Measurements from ENCODE around the gene IFT80. TPM values are rescaled to one million over a fixed set of nuclear protein-coding genes. Genes with fewer than 3 reads are reported as not detected.

IFT80 gene
- total and polyA plus RNA-seq, 4 experiments from 2014 or later, result 4.1 to 38.8 (median 19.6) TPM

DNA sequence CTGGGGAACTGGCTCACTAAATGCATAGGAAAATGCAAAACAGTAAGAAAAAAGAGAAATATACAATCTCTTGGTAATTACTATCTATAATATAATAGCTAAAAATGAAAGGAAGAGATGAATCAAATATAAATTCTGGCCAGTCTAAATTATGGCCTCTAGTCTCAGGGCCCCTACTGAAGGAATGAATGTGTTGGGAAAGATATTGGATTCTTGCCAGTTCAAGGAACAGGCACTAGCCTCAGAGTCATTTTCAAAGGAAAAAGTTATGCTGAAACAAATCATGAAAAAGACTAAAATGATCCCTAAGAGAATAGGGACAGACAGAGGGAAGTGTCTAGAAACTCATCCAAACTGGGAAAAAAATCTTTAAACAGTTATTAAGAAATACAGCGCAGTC, 111.4 kb downstream of the IFT80 start:
- intact Hi-C loops (cut with micrococcal nuclease), result no loop called here
- no peak for DNase-seq
- no peaks in the 10 kb centered on the region for H3K27me3 ChIP-seq (ENCODE audit: insufficient read depth, low read length)
- no peaks in the 10 kb centered on the region for H3K36me3 ChIP-seq (ENCODE audit: insufficient read depth, low read length)
- no peak overlapping the region for H3K4me3 ChIP-seq (ENCODE audit: low read length in 2 of 2)
- H3K4me1 Mint-ChIP-seq, result peaks cover 0 to 1% (median 0%) of the 10 kb centered on the region in 4 donors
- CTCF ChIA-PET (ENCODE audit: partially characterized antibody), result interaction anchor here (1.0 kb wide), 1 partner anchor 122 kb away, joined by 3 read pairs; no protein-coding TSS in a partner anchor
- H3K4me3 Mint-ChIP-seq, result no peak overlapping the region
- peaks cover 10 to 37% of the 10 kb centered on the region in 2 donors for H3K36me3 Mint-ChIP-seq
- no peaks in the 10 kb centered on the region for H3K4me1 ChIP-seq (ENCODE audit: insufficient read depth, low read length)
- H3K27ac Mint-ChIP-seq, result no peak overlapping the region
- H3K27me3 Mint-ChIP-seq, result no peaks in the 10 kb centered on the region
- POLR2A ChIA-PET (ENCODE audit: partially characterized antibody), result no interaction called here
- H3K27ac ChIP-seq (ENCODE audit: low read depth, low read length), result no peak overlapping the region
- no peaks in the 10 kb centered on the region for H3K9me3 Mint-ChIP-seq
- no peaks in the 10 kb centered on the region for H3K9me3 ChIP-seq (ENCODE audit: control insufficient read depth in 1 of 2, low read length in 2 of 2)

DNA sequence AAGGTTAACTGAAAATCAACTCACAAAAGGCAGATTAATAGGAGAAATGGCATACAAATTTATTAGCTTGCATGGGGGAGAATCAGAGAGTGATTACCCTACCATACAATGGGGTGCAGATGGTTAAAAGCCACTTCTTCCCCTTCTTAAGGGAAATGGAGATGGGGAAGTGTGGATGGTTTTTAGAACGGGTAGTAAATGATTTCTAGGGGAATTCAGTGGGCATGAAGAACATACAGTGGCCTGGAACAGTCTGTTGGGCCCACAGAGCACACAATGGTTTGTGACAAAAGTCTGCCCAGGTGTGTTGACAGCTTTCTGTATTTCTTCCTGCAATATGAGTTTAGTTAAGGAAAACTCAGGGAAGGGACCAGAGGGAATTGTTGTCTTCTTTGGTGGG, 112.8 kb downstream of the IFT80 start:
- no peaks in the 10 kb centered on the region for H3K9me3 Mint-ChIP-seq
- H3K9me3 ChIP-seq (ENCODE audit: control insufficient read depth in 1 of 2, low read length in 2 of 2), result no peaks in the 10 kb centered on the region
- H3K27me3 Mint-ChIP-seq, result no peaks in the 10 kb centered on the region
- ChIA-PET POLR2A (ENCODE audit: partially characterized antibody) (no interaction called here), CTCF (ENCODE audit: partially characterized antibody) (no interaction called here)
- H3K36me3 Mint-ChIP-seq, result peaks cover 8 to 32% of the 10 kb centered on the region in 2 donors
- intact Hi-C loops (cut with micrococcal nuclease), result no loop called here
- no peaks in the 10 kb centered on the region for H3K27me3 ChIP-seq (ENCODE audit: insufficient read depth, low read length)
- no peak overlapping the region for H3K27ac ChIP-seq (ENCODE audit: low read depth, low read length)
- no peak overlapping the region for H3K27ac Mint-ChIP-seq
- no peaks in the 10 kb centered on the region for H3K4me1 ChIP-seq (ENCODE audit: insufficient read depth, low read length)
- H3K36me3 ChIP-seq (ENCODE audit: insufficient read depth, low read length), result no peaks in the 10 kb centered on the region
- no peak overlapping the region for H3K4me3 ChIP-seq (ENCODE audit: low read length in 2 of 2)
- H3K4me1 Mint-ChIP-seq, result no peaks in the 10 kb centered on the region
- no peak overlapping the region for H3K4me3 Mint-ChIP-seq
- no peak for DNase-seq

DNA sequence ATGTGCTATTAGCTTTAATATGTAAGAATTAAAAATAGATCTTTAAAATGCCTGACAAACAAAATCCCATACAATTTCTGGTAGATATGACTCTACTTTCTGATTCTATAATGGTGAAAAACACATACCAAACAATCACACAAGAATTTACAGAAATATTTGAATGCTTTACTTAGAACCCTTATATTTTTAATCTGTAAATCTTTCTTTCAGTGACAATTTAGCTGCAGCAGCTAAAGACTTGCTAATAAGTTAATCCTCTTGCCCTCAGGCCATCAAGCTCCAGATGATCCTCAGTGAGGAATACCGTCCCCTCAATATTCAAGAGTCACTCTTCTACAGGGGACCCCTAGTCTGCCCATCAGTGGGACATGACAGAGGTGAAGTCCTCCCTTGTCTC, 118.2 kb downstream of the IFT80 start:
- Histone ChIP-seq H3K27ac (ENCODE audit: low read depth, low read length) (no peak overlapping the region), H3K27me3 (ENCODE audit: insufficient read depth, low read length) (no peaks in the 10 kb centered on the region), H3K4me3 (ENCODE audit: low read length in 2 of 2) (no peak overlapping the region), H3K9me3 (ENCODE audit: control insufficient read depth in 1 of 2, low read length in 2 of 2) (no peaks in the 10 kb centered on the region), H3K4me1 (ENCODE audit: insufficient read depth, low read length) (no peaks in the 10 kb centered on the region), H3K36me3 (ENCODE audit: insufficient read depth, low read length) (peaks cover 3% of the 10 kb centered on the region)
- DNase-seq, result no peak
- no peaks in the 10 kb centered on the region for H3K27me3 Mint-ChIP-seq
- no peaks in the 10 kb centered on the region for H3K4me1 Mint-ChIP-seq
- no peaks in the 10 kb centered on the region for H3K9me3 Mint-ChIP-seq
- ChIA-PET POLR2A (ENCODE audit: partially characterized antibody) (no interaction called here), CTCF (ENCODE audit: partially characterized antibody) (no interaction called here)
- H3K27ac Mint-ChIP-seq, result no peak overlapping the region
- peaks cover 24 to 33% of the 10 kb centered on the region in 2 donors for H3K36me3 Mint-ChIP-seq
- intact Hi-C loops (cut with micrococcal nuclease), result no loop called here
- no peak overlapping the region for H3K4me3 Mint-ChIP-seq

DNA sequence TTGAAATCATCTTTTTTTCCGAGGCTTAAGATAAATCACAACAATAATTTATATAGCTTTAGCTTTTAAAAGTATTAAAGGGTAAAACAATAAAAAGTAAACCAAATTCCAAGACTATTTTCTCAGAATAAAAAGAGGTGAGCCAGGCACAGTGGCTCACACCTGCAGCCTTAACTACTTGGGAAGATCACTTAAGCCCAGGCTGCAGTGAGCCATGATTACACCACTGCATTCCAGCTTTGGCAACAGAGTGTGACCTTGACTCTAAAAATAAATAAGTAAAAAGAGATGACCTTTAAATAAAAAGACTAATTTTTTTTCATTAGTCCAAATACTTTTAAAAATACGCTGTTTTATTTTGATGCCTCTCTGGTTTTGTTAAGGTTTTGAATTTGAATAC, 119.4 kb downstream of the IFT80 start:
- Mint-ChIP-seq H3K36me3 (peaks cover 28 to 40% of the 10 kb centered on the region in 2 donors), H3K4me3 (no peak overlapping the region), H3K9me3 (no peaks in the 10 kb centered on the region), H3K4me1 (no peaks in the 10 kb centered on the region), H3K27me3 (no peaks in the 10 kb centered on the region), H3K27ac (no peak overlapping the region)
- Histone ChIP-seq H3K4me1 (ENCODE audit: insufficient read depth, low read length) (no peaks in the 10 kb centered on the region), H3K9me3 (ENCODE audit: control insufficient read depth in 1 of 2, low read length in 2 of 2) (no peaks in the 10 kb centered on the region), H3K27me3 (ENCODE audit: insufficient read depth, low read length) (no peaks in the 10 kb centered on the region), H3K36me3 (ENCODE audit: insufficient read depth, low read length) (peaks cover 3% of the 10 kb centered on the region), H3K27ac (ENCODE audit: low read depth, low read length) (no peak overlapping the region), H3K4me3 (ENCODE audit: low read length in 2 of 2) (no peak overlapping the region)
- ChIA-PET POLR2A (ENCODE audit: partially characterized antibody) (no interaction called here), CTCF (ENCODE audit: partially characterized antibody) (no interaction called here)
- no peak for DNase-seq
- intact Hi-C loops (cut with micrococcal nuclease), result no loop called here

DNA sequence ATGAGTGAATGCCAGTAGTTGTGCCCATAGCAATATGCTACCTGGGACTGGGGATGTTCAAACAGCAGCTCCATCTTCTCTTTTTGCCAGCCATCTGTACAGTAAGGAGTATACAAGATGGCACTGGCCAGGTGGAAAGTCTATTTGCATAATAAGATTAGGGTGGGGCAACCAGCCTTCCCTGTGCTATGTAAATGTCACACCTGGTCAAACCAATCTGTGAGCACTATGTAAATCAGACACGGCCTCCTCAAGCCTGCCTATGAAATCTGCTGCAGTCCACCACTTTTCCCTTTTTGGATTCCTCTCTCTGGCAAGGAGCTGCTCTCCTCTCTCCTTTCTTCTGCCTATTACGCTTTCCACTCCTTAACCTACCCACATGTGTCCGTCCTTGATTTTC, 120.8 kb downstream of the IFT80 start:
- no peak overlapping the region for H3K4me3 ChIP-seq (ENCODE audit: low read length in 2 of 2)
- H3K27me3 ChIP-seq (ENCODE audit: insufficient read depth, low read length), result no peaks in the 10 kb centered on the region
- DNase-seq, result no peak
- Mint-ChIP-seq H3K4me1 (no peaks in the 10 kb centered on the region), H3K9me3 (no peaks in the 10 kb centered on the region), H3K4me3 (peak overlapping the region in 1 of 8 donors; percentile 39), H3K27me3 (no peaks in the 10 kb centered on the region), H3K36me3 (peaks cover 39 to 54% of the 10 kb centered on the region in 2 donors), H3K27ac (no peak overlapping the region)
- CTCF ChIA-PET (ENCODE audit: partially characterized antibody), result no interaction called here
- no peaks in the 10 kb centered on the region for H3K9me3 ChIP-seq (ENCODE audit: control insufficient read depth in 1 of 2, low read length in 2 of 2)
- peaks cover 3% of the 10 kb centered on the region for H3K36me3 ChIP-seq (ENCODE audit: insufficient read depth, low read length)
- no peak overlapping the region for H3K27ac ChIP-seq (ENCODE audit: low read depth, low read length)
- intact Hi-C loops (cut with micrococcal nuclease), result no loop called here
- H3K4me1 ChIP-seq (ENCODE audit: insufficient read depth, low read length), result no peaks in the 10 kb centered on the region
- POLR2A ChIA-PET (ENCODE audit: partially characterized antibody), result no interaction called here

DNA sequence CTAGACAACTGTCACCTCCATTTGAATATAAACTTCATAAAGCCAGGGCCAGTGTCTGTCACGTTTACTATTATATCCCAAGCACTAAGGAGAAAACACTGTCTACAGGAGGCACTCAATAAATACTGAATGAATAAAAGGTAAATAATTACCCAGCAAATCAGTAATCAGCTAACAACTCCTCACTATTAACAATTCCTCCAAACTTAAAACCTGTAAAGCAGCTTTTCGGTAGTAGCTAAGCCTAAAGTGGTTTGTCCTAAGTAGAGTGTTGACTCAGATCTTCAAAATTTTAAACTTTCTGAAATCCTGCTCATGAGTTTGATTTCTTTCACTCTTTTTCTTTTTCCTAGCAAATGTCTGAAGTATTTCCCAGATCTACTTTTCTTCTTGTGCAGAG, 133.9 kb downstream of the IFT80 start:
- Histone ChIP-seq H3K36me3 (ENCODE audit: insufficient read depth, low read length) (no peaks in the 10 kb centered on the region), H3K4me3 (ENCODE audit: low read length in 2 of 2) (no peak overlapping the region), H3K4me1 (ENCODE audit: insufficient read depth, low read length) (no peaks in the 10 kb centered on the region), H3K9me3 (ENCODE audit: control insufficient read depth in 1 of 2, low read length in 2 of 2) (no peaks in the 10 kb centered on the region), H3K27ac (ENCODE audit: low read depth, low read length) (no peak overlapping the region), H3K27me3 (ENCODE audit: insufficient read depth, low read length) (no peaks in the 10 kb centered on the region)
- intact Hi-C loops (cut with micrococcal nuclease), result no loop called here
- no peaks in the 10 kb centered on the region for H3K27me3 Mint-ChIP-seq
- peaks cover 20 to 24% of the 10 kb centered on the region in 2 donors for H3K36me3 Mint-ChIP-seq
- H3K9me3 Mint-ChIP-seq, result no peaks in the 10 kb centered on the region
- H3K4me1 Mint-ChIP-seq, result peaks cover 0 to 7% (median 4%) of the 10 kb centered on the region in 4 donors
- CTCF ChIA-PET (ENCODE audit: partially characterized antibody), result no interaction called here
- no peak overlapping the region for H3K27ac Mint-ChIP-seq
- POLR2A ChIA-PET (ENCODE audit: partially characterized antibody), result no interaction called here
- DNase-seq, result no peak
- no peak overlapping the region for H3K4me3 Mint-ChIP-seq

DNA sequence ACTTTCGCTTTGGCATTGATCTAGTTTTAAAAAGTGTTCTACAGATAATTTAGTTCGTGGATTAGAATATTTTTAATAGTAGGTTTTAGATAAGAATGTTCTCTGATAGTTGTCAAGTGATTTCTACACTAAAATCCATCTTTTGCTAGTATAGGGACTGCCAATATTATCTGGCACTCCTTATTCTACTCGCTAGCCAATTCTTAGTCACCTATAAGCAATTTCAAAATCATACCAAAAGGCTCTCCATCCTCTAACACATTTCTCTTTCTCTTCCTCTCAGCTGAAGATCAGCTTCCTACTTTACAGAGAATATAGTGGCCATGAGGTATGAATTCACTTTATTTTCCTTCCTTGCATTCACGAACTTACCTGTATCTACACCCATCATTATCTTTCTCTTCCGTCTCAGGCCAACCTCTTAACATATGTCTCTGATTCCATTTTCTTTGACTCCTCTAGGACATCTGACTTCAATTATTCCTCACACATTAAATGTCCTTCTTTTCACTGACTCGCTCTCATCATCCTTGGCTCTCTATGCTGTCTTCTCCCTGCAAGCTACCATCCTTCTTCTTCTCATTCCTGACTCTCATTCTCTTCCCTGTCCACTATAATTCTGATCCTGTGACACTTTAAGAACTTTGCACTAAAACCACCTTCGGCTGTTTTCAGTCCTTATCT, 138.3 kb downstream of the IFT80 start:
- Mint-ChIP-seq H3K4me1 (peaks cover 0 to 7% (median 4%) of the 10 kb centered on the region in 4 donors), H3K4me3 (no peak overlapping the region), H3K27ac (peak overlapping the region in 2 of 7 donors; percentile 35 to 53), H3K36me3 (peaks cover 13 to 15% of the 10 kb centered on the region in 2 donors), H3K27me3 (no peaks in the 10 kb centered on the region), H3K9me3 (no peaks in the 10 kb centered on the region)
- Histone ChIP-seq H3K4me3 (ENCODE audit: low read length in 2 of 2) (no peak overlapping the region), H3K4me1 (ENCODE audit: insufficient read depth, low read length) (no peaks in the 10 kb centered on the region), H3K9me3 (ENCODE audit: control insufficient read depth in 1 of 2, low read length in 2 of 2) (no peaks in the 10 kb centered on the region), H3K36me3 (ENCODE audit: insufficient read depth, low read length) (no peaks in the 10 kb centered on the region), H3K27me3 (ENCODE audit: insufficient read depth, low read length) (no peaks in the 10 kb centered on the region), H3K27ac (ENCODE audit: low read depth, low read length) (no peak overlapping the region)
- intact Hi-C loops (cut with micrococcal nuclease), result no loop called here
- DNase-seq, result no peak
- POLR2A ChIA-PET (ENCODE audit: partially characterized antibody), result no interaction called here
- CTCF ChIA-PET (ENCODE audit: partially characterized antibody), result no interaction called here

DNA sequence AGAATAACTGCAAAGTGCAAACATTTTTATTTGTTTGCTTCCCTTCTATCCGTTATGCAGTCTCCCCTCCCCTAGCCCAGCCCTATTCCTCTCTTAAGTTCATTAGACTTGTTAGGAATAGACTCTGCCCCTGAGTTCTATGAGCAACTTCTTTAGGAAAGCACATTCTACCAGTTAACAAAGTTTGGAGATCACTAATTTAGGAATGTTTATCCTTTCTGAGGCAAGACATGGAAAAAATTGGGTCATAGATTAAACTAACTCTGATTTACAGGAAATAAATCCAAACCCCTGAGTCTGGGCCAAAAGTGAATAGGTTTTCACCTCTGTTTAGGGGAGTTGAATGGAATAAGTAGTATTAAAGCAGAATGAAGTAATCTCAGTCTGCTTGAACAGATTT, 139.4 kb downstream of the IFT80 start:
- H3K27ac ChIP-seq (ENCODE audit: low read depth, low read length), result no peak overlapping the region
- H3K9me3 ChIP-seq (ENCODE audit: control insufficient read depth in 1 of 2, low read length in 2 of 2), result no peaks in the 10 kb centered on the region
- H3K27me3 ChIP-seq (ENCODE audit: insufficient read depth, low read length), result no peaks in the 10 kb centered on the region
- no peaks in the 10 kb centered on the region for H3K9me3 Mint-ChIP-seq
- H3K4me1 Mint-ChIP-seq, result peaks cover 0 to 7% (median 4%) of the 10 kb centered on the region in 4 donors
- no peaks in the 10 kb centered on the region for H3K4me1 ChIP-seq (ENCODE audit: insufficient read depth, low read length)
- H3K4me3 ChIP-seq (ENCODE audit: low read length in 2 of 2), result no peak overlapping the region
- no peak overlapping the region for H3K4me3 Mint-ChIP-seq
- H3K36me3 Mint-ChIP-seq, result peaks cover 9 to 11% of the 10 kb centered on the region in 2 donors
- H3K36me3 ChIP-seq (ENCODE audit: insufficient read depth, low read length), result no peaks in the 10 kb centered on the region
- no peak for DNase-seq
- no peak overlapping the region for H3K27ac Mint-ChIP-seq
- no peaks in the 10 kb centered on the region for H3K27me3 Mint-ChIP-seq
- ChIA-PET POLR2A (ENCODE audit: partially characterized antibody) (no interaction called here), CTCF (ENCODE audit: partially characterized antibody) (no interaction called here)
- intact Hi-C loops (cut with micrococcal nuclease), result no loop called here
